Measurements from ENCODE around the gene HDGFL3.

The HDGFL3 gene

DNA sequence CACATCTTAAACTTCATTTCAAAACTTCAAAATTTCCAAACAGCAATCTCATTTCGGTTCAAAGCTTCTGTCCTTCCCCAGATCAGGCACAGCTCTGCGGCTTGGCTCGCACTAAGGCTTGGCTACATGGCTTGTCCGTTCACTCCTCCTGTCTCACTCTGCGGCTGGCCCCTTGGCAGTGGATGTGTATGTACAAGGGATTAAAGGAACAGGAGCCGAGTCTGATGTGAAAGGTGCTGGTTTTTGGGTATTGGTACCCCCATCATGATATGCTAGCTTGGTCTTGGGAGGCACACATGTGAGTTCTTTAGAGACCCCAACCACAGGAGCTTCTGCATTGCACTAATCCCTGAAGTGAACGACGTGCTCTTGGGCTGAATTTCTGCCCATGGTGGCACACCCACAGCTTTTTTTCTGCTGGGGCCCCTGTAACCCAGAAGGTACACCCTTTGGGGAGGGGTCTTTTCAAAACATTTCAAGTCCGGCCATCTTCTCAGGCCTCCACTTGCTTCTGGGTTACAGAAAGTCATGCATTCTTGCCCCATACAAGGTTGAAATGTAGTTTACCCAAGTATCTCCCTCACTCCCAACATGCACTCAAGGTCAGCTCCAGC lies 87.5 kb downstream of the HDGFL3 start:
- no peak for DNase-seq

GRCh38 chr15:83118968-83119367 lies 88.7 kb downstream of the HDGFL3 start:
- no peak for DNase-seq

GRCh38 chr15:83118291-83118827 lies 89.3 kb downstream of the HDGFL3 start:
- no peak for DNase-seq

- no peak for DNase-seq
Measured at GRCh38 chr15:83115831-83116565, 91.6 kb downstream of the HDGFL3 start.

DNA sequence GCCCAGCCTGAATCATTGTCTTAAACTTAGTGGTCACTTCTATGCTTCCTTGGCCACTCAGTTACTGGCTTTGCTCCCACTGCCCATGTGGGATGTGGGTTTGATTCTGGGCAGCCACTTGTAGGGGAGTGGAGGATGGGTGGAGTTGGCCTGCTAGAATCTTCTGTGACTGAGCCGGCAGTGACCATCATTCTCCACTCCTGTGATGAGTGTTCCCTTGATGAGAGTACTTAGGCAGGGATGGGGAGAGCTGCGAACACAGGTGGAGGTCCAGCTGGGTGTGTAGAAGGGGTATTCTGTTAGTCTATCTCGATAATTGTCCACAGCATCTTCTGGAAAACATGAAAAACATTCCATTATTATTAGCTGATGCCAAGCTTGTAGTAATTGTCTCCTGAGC lies 92.2 kb downstream of the HDGFL3 start:
- DNase-seq: no peak

DNA sequence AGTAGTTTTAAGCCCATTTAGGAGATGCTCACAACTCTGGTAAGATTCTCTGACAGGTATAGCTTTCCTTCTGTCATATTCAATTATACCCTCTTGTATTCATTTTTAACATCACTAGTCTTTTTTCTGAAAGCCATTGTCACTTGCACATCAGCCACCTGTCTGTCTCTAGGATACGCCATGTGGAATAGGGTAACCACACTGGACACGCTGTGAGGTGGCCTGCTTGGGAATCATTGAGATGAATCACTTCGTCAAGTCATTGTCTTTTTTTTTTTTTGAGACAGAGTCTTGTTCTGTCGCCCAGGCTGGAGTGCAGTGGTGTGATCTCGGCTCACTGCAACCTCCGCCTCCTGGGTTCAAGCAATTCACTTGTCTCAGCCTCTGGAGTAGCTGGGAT lies 92.8 kb downstream of the HDGFL3 start:
- no peak for DNase-seq

- no peak for DNase-seq
Measured at GRCh38 chr15:83113881-83114674, 93.5 kb downstream of the HDGFL3 start.

- no peak for DNase-seq
Measured at GRCh38 chr15:83112956-83113299, 94.7 kb downstream of the HDGFL3 start.

DNA sequence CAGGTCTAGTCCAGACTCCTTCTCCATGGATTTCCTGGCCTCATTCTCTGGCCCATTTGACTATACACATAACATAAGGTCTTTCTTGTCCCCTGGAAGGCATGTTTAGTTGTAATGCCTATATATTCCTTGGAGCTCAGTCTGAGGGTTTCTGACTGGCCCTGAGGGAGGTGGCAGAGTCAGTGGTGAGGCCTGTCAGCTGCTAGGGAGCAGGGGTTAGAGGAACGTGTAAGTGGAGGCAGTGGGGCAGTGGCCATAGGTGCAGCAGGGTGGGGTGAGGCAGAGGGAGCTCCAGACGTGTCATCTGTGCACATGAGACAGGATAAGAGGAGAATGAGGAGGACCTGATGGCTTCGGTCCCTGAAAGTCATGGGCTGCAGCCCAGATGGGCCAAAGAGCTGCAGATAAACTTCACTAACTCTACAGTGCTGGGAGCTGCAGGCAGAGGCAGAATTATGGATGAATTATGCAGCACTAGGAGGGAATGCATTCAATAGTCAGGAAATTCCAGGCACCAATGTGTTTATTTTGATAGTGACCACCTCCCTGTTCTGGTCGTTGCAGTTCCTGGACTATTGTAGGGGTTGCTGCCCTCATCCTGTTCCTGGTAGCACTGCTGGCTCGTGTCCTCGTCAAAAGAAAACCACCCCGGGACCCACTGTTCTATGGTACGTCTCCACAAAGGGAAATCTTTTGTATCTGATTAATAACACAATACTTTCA lies 95.2 kb downstream of the HDGFL3 start:
- DNase-seq: no peak

GRCh38 chr15:83111149-83111548 lies 96.5 kb downstream of the HDGFL3 start:
- no peak for DNase-seq

- DNase-seq: no peak
Measured at GRCh38 chr15:83110381-83110780, 97.2 kb downstream of the HDGFL3 start.

- no peak for DNase-seq
Measured at GRCh38 chr15:83109532-83109931, 98.1 kb downstream of the HDGFL3 start.

DNA sequence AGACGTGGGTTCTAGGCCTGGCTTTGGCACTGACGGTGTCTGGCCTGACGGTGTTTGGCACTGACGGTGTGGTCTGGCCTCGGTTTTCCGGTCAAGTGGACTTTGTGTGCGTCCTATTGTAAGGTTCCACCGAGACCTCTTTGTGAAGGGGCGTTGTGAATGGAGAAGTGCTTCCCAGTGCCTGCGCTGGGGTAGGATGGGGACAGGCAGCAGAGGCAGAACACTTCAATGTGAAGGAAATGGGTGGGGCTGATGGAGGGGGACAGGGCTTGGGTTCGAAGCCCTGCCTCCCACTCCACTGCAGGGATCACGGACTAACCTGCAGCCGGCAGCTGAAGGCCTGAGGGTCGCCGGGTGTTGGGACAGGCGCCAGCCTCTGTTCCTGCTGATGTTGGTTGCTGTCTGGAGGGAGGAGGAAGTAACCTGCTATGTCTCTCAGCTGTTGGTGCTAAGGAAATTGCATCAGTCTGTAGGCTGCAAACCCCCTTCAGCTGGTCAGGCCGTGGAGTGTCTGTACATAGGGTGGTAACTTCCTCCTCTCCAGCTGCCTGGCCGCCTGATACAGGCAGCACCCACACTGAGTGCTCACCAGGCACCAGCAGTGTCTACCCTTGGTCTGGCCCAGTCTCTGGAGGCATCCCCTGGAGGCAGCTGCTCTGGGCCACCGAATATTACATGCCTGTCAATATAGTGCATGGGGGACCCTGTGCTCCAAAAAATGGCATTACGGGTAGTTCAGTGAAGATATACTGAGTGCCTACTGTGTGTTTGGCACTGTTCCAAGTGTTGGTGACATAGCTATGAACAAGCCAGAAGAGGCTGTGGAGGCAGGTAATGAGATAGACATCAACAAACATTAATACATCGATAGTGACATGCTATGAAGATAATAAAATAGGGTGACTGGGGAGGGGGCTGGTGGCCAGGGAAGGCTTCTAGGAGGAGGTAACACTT lies 99.1 kb downstream of the HDGFL3 start:
- DNase-seq: no peak

DNA sequence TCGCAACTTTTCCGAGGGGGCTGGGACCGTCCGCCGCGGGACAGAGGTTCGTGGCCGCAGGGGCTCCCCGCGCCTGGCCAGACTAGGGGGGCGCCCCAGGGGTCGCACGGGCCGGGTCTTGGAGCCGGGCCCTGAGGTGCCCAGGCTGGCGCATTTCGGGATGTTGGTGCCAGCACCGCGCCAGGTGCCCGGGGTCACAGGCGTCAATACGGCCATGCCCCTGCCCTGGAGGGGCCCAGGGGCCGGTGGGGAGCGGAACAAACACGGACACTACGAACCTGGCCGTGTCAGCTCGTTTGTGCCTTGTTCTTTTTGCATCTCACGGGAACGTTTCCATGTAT lies 99.8 kb downstream of the HDGFL3 start:
- no peak for DNase-seq

DNA sequence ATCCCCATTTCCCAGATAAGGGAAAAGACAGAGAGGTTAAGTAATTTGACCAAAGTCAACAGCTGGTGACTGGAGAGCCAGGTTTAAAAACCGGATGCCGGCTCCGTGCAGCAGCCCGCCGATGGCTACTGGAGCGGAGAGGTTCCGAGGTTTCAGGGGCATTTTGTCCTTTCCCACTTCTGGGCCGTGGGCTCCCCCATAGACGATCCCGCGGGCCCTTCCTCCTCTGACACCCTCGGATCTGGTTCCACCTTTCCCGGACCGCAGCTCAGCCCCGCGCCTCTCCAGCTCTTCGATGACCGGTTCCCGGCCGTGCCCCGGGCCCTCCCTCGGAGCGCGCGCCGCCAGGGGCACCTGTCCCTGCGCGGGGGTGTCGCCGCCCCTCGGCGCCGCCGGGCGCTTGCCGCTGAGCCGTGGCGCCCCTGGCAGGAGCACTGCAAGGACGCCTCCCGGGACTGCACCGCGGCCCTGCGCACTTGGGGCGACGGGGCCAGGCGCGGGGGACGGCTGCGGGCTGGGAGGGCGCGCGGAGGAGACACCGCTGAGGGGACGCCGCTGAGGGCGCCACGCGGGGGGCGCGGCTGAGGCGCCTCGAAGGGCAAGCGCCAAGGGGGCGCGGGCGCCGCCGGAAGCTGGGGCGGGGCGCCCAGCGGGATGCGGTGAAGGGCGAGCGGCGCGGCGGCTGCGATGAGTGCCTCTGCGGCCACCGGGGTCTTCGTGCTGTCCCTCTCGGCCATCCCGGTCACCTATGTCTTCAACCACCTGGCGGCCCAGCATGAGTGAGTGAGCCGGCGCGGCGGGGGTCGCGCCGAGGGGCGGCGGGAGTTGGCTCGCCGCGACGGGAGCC lies 100.4 kb downstream of the HDGFL3 start, which contains the start of gene TM6SF1:
TM6SF1 (plus strand) TSS at position 652 of the 847 bp plus-strand sequence; CDS start at position 688, 36 bp downstream.
- DNase-seq: no peak

- no peak for DNase-seq
Measured at GRCh38 chr15:83105440-83105839, 102.2 kb downstream of the HDGFL3 start.

DNA sequence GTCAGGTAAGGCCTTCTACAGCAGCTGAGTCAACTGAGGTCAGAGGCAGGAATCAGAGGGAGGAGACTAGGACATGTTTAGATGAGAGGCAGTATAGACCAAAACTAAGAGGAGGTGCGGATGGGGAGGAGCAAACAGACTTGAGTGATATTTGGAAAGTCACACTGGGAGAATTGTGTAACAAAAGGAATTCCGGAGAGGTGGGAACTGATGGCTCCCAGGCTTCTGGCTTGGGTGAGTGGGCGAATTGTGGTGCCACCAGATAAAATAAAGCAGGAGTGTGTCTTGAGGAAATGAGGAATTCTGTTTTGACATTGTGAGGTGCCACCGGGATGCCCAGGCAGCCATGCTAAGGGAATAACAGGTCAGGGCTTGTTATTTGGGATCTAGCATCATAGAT lies 103.5 kb downstream of the HDGFL3 start:
- no peak for DNase-seq

DNA sequence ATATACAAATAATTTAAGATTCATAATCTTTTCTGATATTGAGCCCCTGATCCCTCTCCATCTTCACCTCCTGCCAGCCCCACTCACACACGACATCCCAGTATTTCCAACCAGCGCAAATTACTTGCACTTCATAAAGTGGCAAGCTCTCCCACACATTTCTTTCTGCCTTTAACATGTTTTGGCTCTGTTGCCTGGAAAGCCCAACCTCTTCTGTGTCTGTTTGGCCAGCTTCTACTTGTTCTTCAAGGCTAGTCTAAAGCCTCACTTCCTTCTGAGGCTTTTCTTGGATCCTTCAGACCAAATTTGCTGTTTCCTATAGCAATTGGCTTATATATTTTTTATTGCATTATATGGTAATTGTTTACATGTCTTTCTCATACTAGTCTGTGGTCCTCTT lies 105.3 kb downstream of the HDGFL3 start:
- no peak for DNase-seq

DNA sequence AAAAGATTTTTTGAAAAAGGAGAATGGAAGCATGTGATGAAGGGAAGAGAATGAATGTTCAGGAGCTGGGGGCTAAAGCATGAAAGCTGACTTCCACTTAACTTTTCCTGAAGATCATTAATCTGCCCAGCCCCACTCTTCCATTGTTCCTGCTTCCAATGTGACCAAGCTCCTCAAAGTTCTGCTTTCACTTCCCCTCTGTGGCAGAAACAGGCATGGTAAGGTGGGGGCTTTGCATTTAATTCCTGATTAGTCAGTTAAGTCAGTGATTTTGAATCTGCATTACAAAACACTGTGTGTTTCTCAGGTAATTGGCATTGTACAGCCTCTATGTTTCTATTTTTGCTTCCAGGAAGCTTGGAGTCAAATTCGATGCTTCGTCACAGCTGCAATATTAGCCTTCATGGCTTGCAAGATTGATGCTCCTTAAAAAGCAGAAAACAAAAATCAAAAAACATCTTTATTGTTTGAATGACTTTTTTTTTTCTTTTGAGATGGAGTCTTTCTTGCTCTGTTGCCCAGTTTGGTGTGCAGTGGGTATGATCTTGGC lies 107.5 kb downstream of the HDGFL3 start:
- no peak for DNase-seq

DNA sequence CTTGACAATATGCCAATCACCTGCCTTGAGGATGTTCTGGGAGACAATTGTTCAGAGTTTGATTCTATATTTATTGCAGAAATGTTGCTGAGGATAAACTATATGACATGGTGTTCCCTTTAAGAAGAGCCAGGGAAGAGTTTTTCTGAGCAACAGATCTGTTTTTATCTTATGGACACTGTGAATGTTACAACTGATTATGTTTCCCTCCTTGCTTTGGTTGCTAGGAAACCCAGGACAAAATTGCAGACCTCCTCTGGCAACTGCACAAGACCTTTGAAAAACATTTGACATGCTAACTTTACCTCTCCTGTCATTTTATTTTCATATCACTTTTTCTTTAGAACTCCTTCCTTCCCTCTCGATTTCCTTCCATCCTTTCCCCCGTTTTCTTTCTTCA lies 108.3 kb downstream of the HDGFL3 start:
- DNase-seq: no peak

DNA sequence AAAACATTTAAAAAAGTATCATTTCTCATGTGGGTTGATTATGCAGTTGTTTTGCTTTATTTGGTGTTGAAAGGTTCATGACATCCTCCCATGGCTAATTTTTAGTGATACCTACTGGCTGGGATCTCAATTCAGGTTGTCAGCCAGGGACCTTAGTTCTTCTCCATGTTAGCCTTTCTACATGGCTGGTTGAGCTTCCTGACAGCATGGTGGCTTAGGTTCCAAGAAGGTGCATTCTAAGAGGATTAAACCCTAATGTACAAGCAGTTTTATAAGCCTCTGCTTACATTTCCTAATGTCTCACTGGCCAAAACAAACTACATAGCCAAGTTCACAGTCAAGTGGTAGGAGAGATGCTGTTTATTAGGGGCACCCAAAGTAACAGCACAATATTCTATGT lies 109.5 kb downstream of the HDGFL3 start:
- DNase-seq: no peak

Data from kidney glomerular epithelial cell (primary cell).